CD4-positive, alpha-beta T cell treated with Interleukin-15 for 1 hour (primary cell): ENCODE results near the gene CYP26A1.

Source experiments
- DNase-seq: peaks from one replicate; pipeline ENCODE4 v3.0.0-alpha.2; 2020

Gene CYP26A1

GRCh38 chr10:93124580-93125318 lies 51.1 kb downstream of the CYP26A1 start:
- no peak for DNase-seq

GRCh38 chr10:93125966-93126365 lies 52.3 kb downstream of the CYP26A1 start:
- no peak for DNase-seq

GRCh38 chr10:93126483-93127052 lies 52.9 kb downstream of the CYP26A1 start:
- DNase-seq, result no peak
